HEK293 (cell line): ENCODE results near the gene FHIT.

Experiments used
- CTCF ChIA-PET: fragments of 350-600 bp; formaldehyde crosslinking; extraction: SDS; loops from one replicate; lab custom pipeline; 2021; ENCODE audit warnings: antibody characterized with exemption; lab: Yijun Ruan, JAX
- POLR2A ChIA-PET: fragments of 300-600 bp; formaldehyde crosslinking; extraction: SDS; loops from one replicate; lab custom pipeline; 2020; ENCODE audit warnings: antibody characterized with exemption, inconsistent platforms; lab: Yijun Ruan, JAX
- H3K27ac ChIP-seq: fragments of 200-500 bp; sonication (Bioruptor generic); 2 replicates; pipeline ENCODE4 v1.5.1; 2014; ENCODE audit warnings: low read depth, low read length, control low read depth, inconsistent platforms; ENCODE audit errors: extremely low read depth
- H3K36me3 ChIP-seq, 2 experiments: fragments of 200-500 bp in 1 of 2; sonication (Bioruptor generic) in 1 of 2; 1 replicate in 1 of 2; 2 replicates in 1 of 2; pipeline ENCODE4 v1.5.1; 2014 to 2017; ENCODE audit warnings: inconsistent platforms in 2 of 2, low read length in 2 of 2; ENCODE audit not compliant: control insufficient read depth in 2 of 2, insufficient read depth in 1 of 2
- H3K4me1 ChIP-seq: fragments of 200-500 bp; sonication (Bioruptor generic); 2 replicates; pipeline ENCODE4 v1.5.1; 2014; ENCODE audit warnings: mild to moderate bottlenecking, low read length, inconsistent platforms; ENCODE audit not compliant: control insufficient read depth, insufficient read depth
- H3K4me3 ChIP-seq: 2 replicates; pipeline ENCODE4 v1.5.1; 2011; ENCODE audit warnings: low read depth, mild to moderate bottlenecking, control low read depth, low read length, moderate library complexity
- H3K9me3 ChIP-seq: fragments of 200-500 bp; sonication (Bioruptor generic); 2 replicates; pipeline ENCODE4 v1.5.1; 2014; ENCODE audit warnings: low read depth, low read length, inconsistent platforms; ENCODE audit not compliant: control insufficient read depth, insufficient read depth
- BCL11B ChIP-seq: fragments of 450-650 bp; formaldehyde crosslinking; IDR thresholded peaks from 2 replicates; pipeline ENCODE4 v1.5.1; 2016; ENCODE audit warnings: low read depth, missing biosample characterization, missing genetic modification characterization
- HOXA7 ChIP-seq: sonication (generic); formaldehyde crosslinking; IDR thresholded peaks from 2 replicates; pipeline ENCODE4 v1.8.1; 2022; ENCODE audit warnings: missing genetic modification reagents, borderline replicate concordance
- HOXC10 ChIP-seq: sonication (generic); formaldehyde crosslinking; IDR thresholded peaks from 2 replicates; pipeline ENCODE4 v1.8.1; 2023; ENCODE audit warnings: mild to moderate bottlenecking, missing genetic modification reagents
- KLF9 ChIP-seq: fragments of 450-650 bp; formaldehyde crosslinking; IDR thresholded peaks from 2 replicates; pipeline ENCODE4 v1.5.1; 2016; ENCODE audit warnings: missing biosample characterization, missing genetic modification characterization, low read depth
- PRDM2 ChIP-seq: fragments of 450-650 bp; formaldehyde crosslinking; IDR thresholded peaks from 2 replicates; pipeline ENCODE4 v1.5.1; 2016; ENCODE audit warnings: missing biosample characterization, missing genetic modification characterization, borderline replicate concordance
- SP7 ChIP-seq: fragments of 450-650 bp; formaldehyde crosslinking; IDR thresholded peaks from 2 replicates; pipeline ENCODE4 v1.5.1; 2016; ENCODE audit warnings: missing biosample characterization, missing genetic modification characterization
- YY2 ChIP-seq: fragments of 450-650 bp; formaldehyde crosslinking; IDR thresholded peaks from 2 replicates; pipeline ENCODE4 v1.5.1; 2016; ENCODE audit warnings: missing biosample characterization, missing genetic modification characterization
- ZBTB17 ChIP-seq: fragments of 450-650 bp; formaldehyde crosslinking; IDR thresholded peaks from 2 replicates; pipeline ENCODE4 v1.5.1; 2016; ENCODE audit warnings: missing biosample characterization, missing genetic modification characterization
- ZBTB20 ChIP-seq: fragments of 450-650 bp; formaldehyde crosslinking; IDR thresholded peaks from 2 replicates; pipeline ENCODE4 v1.5.1; 2016; ENCODE audit warnings: missing biosample characterization, missing genetic modification characterization
- ZNF140 ChIP-seq: fragments of 450-650 bp; formaldehyde crosslinking; IDR thresholded peaks from 2 replicates; pipeline ENCODE4 v1.5.1; 2016; ENCODE audit warnings: missing biosample characterization, missing genetic modification characterization
- ZNF248 ChIP-seq: fragments of 450-650 bp; formaldehyde crosslinking; IDR thresholded peaks from 2 replicates; pipeline ENCODE4 v1.5.1; 2017; ENCODE audit warnings: missing biosample characterization, missing genetic modification characterization
- ZNF302 ChIP-seq: fragments of 450-650 bp; formaldehyde crosslinking; IDR thresholded peaks from 2 replicates; pipeline ENCODE4 v1.5.1; 2016; ENCODE audit warnings: missing biosample characterization, missing genetic modification characterization, low read depth
- ZNF354C ChIP-seq: fragments of 450-650 bp; formaldehyde crosslinking; IDR thresholded peaks from 2 replicates; pipeline ENCODE4 v1.5.1; 2016; ENCODE audit warnings: missing biosample characterization, missing genetic modification characterization, low read depth, borderline replicate concordance
- ZNF394 ChIP-seq: fragments of 450-650 bp; formaldehyde crosslinking; IDR thresholded peaks from 2 replicates; pipeline ENCODE4 v1.5.1; 2016; ENCODE audit warnings: missing biosample characterization, missing genetic modification characterization, mild to moderate bottlenecking, moderate library complexity, borderline replicate concordance
- ZNF48 ChIP-seq: fragments of 450-650 bp; formaldehyde crosslinking; IDR thresholded peaks from 2 replicates; pipeline ENCODE4 v1.5.1; 2016; ENCODE audit warnings: missing biosample characterization, missing genetic modification characterization
- ZNF549 ChIP-seq: fragments of 450-650 bp; IDR thresholded peaks from 2 replicates; pipeline ENCODE4 v1.5.1; 2018; ENCODE audit warnings: missing biosample characterization, missing genetic modification characterization, mild to moderate bottlenecking, inconsistent platforms, moderate library complexity
- ZNF596 ChIP-seq: fragments of 450-650 bp; IDR thresholded peaks from 2 replicates; pipeline ENCODE4 v1.5.0; 2018; ENCODE audit warnings: missing biosample characterization, mild to moderate bottlenecking, missing genetic modification characterization, moderate library complexity
- ZNF660 ChIP-seq: fragments of 450-650 bp; IDR thresholded peaks from 2 replicates; pipeline ENCODE4 v1.5.1; 2018; ENCODE audit warnings: missing biosample characterization, mild to moderate bottlenecking, missing genetic modification characterization
- ZNF792 ChIP-seq: fragments of 450-650 bp; formaldehyde crosslinking; IDR thresholded peaks from 2 replicates; pipeline ENCODE4 v1.5.1; 2016; ENCODE audit warnings: missing biosample characterization, missing genetic modification characterization
- ZSCAN16 ChIP-seq: fragments of 450-650 bp; formaldehyde crosslinking; IDR thresholded peaks from 2 replicates; pipeline ENCODE4 v1.5.1; 2016; ENCODE audit warnings: missing biosample characterization, missing genetic modification characterization
- ZSCAN23 ChIP-seq: fragments of 450-650 bp; formaldehyde crosslinking; IDR thresholded peaks from 2 replicates; pipeline ENCODE4 v1.5.1; 2016; ENCODE audit warnings: missing biosample characterization, missing genetic modification characterization
- ZSCAN4 ChIP-seq: fragments of 450-650 bp; formaldehyde crosslinking; IDR thresholded peaks from 2 replicates; pipeline ENCODE4 v1.5.1; 2017; ENCODE audit warnings: missing biosample characterization, missing genetic modification characterization
- TF ChIP-seq, protein P1 (sequence below): fragments of 450-650 bp; formaldehyde crosslinking; IDR thresholded peaks from 2 replicates; pipeline ENCODE4 v1.5.1; 2017; ENCODE audit warnings: missing biosample characterization, missing genetic modification characterization
- TF ChIP-seq, protein P2 (sequence below): fragments of 450-650 bp; formaldehyde crosslinking; conservative IDR thresholded peaks from 2 replicates; pipeline ENCODE4 v1.5.1; 2016; ENCODE audit warnings: low read depth, missing biosample characterization, missing genetic modification characterization

Gene FHIT

DNA sequence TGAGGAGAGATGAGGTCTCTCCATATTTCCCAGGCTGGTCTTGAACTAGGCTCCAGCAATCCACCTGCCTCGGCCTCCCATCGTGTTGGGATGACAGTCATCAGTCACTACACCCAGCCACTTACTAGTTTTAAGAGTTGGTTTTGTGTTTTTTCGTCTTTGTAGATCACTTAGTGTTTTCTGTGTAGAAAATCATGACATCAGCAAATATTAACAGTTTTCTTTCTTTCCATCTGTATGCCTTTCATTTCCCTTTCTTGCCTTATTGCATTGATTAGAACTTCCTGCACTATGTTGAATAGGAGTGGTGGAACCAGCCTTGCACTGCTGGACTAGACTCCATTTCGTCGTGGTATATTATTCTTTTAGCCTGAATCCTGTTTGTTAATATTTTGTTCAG, 415.5 kb downstream of the FHIT start:
- no peaks in the 10 kb centered on the region for H3K9me3 ChIP-seq
- TF ChIP-seq ZNF140 (tag by site-specific recombination) (no peak), ZNF302 (tag by site-specific recombination) (no peak), ZNF549 (tag by site-specific recombination) (no peak), YY2 (tag by site-specific recombination) (no peak), ZSCAN16 (tag by site-specific recombination) (no peak), ZNF596 (tag by site-specific recombination) (no peak), ZBTB20 (tag by site-specific recombination) (no peak), PRDM2 (tag by site-specific recombination) (no peak), ZNF394 (tag by site-specific recombination) (no peak), KLF9 (tag by site-specific recombination) (no peak), ZSCAN4 (no peak), HOXA7 (CRISPR knock-in tag) (no peak), ZNF660 (tag by site-specific recombination) (no peak), ZSCAN23 (tag by site-specific recombination) (no peak)
- TF ChIP-seq, protein P1, sequence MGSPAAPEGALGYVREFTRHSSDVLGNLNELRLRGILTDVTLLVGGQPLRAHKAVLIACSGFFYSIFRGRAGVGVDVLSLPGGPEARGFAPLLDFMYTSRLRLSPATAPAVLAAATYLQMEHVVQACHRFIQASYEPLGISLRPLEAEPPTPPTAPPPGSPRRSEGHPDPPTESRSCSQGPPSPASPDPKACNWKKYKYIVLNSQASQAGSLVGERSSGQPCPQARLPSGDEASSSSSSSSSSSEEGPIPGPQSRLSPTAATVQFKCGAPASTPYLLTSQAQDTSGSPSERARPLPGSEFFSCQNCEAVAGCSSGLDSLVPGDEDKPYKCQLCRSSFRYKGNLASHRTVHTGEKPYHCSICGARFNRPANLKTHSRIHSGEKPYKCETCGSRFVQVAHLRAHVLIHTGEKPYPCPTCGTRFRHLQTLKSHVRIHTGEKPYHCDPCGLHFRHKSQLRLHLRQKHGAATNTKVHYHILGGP: no peak
- H3K27ac ChIP-seq: no peak overlapping the region
- ChIA-PET POLR2A (no interaction called here), CTCF (no interaction called here)
- no peaks in the 10 kb centered on the region for H3K4me1 ChIP-seq
- H3K4me3 ChIP-seq: no peak overlapping the region
- no peaks in the 10 kb centered on the region for H3K36me3 ChIP-seq

DNA sequence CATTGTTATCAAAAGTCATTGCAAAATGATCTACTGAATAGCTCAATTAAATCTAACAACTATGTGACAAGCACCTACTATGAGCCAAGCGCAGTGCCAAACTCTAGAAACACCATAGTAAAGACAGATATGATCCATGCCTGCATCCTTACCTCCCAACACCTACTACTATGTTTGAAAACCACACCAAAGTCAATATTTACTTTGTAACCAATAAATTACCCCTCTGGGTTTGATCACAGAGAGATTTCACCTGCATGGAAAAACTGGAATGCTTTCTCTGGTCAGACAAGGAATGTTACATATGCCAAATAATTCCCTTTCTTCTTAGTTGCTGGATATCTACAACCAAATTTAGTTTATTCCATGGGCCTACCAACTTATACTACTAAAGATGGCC, 422.2 kb downstream of the FHIT start:
- CTCF ChIA-PET: no interaction called here
- Histone ChIP-seq H3K9me3 (no peaks in the 10 kb centered on the region), H3K36me3 (no peaks in the 10 kb centered on the region), H3K27ac (no peak overlapping the region), H3K4me1 (no peaks in the 10 kb centered on the region), H3K4me3 (no peak overlapping the region)
- POLR2A ChIA-PET: no interaction called here
- TF ChIP-seq ZNF354C: no peak
- TF ChIP-seq SP7: no peak
- no peak for TF ChIP-seq ZNF394 (tag by site-specific recombination)
- TF ChIP-seq HOXC10 (CRISPR knock-in tag): no peak
- TF ChIP-seq ZNF248 (tag by site-specific recombination): no peak
- TF ChIP-seq, protein P2, sequence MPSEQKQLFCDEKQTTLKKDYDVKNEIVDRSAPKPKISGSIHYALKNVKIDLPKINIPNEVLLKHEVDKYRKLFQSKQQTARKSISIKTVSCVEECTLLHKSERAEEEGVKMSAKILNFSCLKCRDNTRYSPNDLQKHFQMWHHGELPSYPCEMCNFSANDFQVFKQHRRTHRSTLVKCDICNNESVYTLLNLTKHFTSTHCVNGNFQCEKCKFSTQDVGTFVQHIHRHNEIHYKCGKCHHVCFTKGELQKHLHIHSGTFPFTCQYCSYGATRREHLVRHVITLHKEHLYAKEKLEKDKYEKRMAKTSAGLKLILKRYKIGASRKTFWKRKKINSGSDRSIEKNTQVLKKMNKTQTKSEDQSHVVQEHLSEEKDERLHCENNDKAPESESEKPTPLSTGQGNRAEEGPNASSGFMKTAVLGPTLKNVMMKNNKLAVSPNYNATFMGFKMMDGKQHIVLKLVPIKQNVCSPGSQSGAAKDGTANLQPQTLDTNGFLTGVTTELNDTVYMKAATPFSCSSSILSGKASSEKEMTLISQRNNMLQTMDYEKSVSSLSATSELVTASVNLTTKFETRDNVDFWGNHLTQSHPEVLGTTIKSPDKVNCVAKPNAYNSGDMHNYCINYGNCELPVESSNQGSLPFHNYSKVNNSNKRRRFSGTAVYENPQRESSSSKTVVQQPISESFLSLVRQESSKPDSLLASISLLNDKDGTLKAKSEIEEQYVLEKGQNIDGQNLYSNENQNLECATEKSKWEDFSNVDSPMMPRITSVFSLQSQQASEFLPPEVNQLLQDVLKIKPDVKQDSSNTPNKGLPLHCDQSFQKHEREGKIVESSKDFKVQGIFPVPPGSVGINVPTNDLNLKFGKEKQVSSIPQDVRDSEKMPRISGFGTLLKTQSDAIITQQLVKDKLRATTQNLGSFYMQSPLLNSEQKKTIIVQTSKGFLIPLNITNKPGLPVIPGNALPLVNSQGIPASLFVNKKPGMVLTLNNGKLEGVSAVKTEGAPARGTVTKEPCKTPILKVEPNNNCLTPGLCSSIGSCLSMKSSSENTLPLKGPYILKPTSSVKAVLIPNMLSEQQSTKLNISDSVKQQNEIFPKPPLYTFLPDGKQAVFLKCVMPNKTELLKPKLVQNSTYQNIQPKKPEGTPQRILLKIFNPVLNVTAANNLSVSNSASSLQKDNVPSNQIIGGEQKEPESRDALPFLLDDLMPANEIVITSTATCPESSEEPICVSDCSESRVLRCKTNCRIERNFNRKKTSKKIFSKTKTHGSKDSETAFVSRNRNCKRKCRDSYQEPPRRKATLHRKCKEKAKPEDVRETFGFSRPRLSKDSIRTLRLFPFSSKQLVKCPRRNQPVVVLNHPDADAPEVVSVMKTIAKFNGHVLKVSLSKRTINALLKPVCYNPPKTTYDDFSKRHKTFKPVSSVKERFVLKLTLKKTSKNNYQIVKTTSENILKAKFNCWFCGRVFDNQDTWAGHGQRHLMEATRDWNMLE: no peak
- no peak for TF ChIP-seq BCL11B (tag by site-specific recombination)
- no peak for TF ChIP-seq ZBTB17 (tag by site-specific recombination)
- no peak for TF ChIP-seq ZNF48 (tag by site-specific recombination)
- TF ChIP-seq ZNF792 (tag by site-specific recombination): no peak
